HepG2 (cell line): ENCODE results near the gene CNTFR. TPM values are rescaled to one million over a fixed set of nuclear protein-coding genes. Genes with fewer than 3 reads are reported as not detected.

ENCODE experiments used
- CHCHD3 ChIP-seq: sonication (generic); formaldehyde crosslinking; IDR thresholded peaks from 2 replicates; pipeline ENCODE4 v1.8.0; 2022; ENCODE audit warnings: mild to moderate bottlenecking, missing genetic modification reagents, moderate library complexity
- DNMT3B ChIP-seq: conservative IDR thresholded peaks from 2 replicates; pipeline ENCODE4 v1.6.1; 2016; ENCODE audit warnings: missing biosample characterization, control low read depth
- GATAD1 ChIP-seq: IDR thresholded peaks from 2 replicates; pipeline ENCODE4 v1.6.1; 2016; ENCODE audit warnings: missing genetic modification reagents, missing compliant biosample characterization
- HOXD1 ChIP-seq: sonication (generic); formaldehyde crosslinking; IDR thresholded peaks from 2 replicates; pipeline ENCODE4 v1.5.0; 2020; ENCODE audit warnings: missing genetic modification reagents
- KDM1A ChIP-seq: IDR thresholded peaks from 2 replicates; pipeline ENCODE4 v1.6.1; 2016; ENCODE audit warnings: missing compliant biosample characterization
- KDM2A ChIP-seq: sonication (generic); formaldehyde crosslinking; IDR thresholded peaks from 2 replicates; pipeline ENCODE4 v1.4.0; 2020; ENCODE audit warnings: low read depth, missing genetic modification reagents, borderline replicate concordance
- MAFK ChIP-seq, 2 experiments: IDR thresholded peaks in 1 of 2; conservative IDR thresholded peaks in 1 of 2; 2 replicates each; pipeline ENCODE4 v1.6.1; 2011; ENCODE audit warnings: improper control_type of control experiment in 2 of 2, low read length in 2 of 2
- PHF20 ChIP-seq: sonication (generic); formaldehyde crosslinking; IDR thresholded peaks from 2 replicates; pipeline ENCODE4 v1.5.0; 2020; ENCODE audit warnings: mild to moderate bottlenecking, missing genetic modification reagents
- RFXAP ChIP-seq: sonication (generic); formaldehyde crosslinking; IDR thresholded peaks from 2 replicates; pipeline ENCODE4 v1.4.0; 2020; ENCODE audit warnings: missing genetic modification reagents, borderline replicate concordance
- SMARCC2 ChIP-seq: fragments of 450-650 bp; IDR thresholded peaks from 2 replicates; pipeline ENCODE4 v1.6.1; 2017; ENCODE audit warnings: antibody characterized with exemption, mild to moderate bottlenecking
- SOX6 ChIP-seq, 2 experiments: fragments of 450-650 bp in 1 of 2; sonication (generic) in 1 of 2; formaldehyde crosslinking in 1 of 2; IDR thresholded peaks; 2 replicates each; pipeline versions ENCODE4 v1.4.0 to v1.6.1; 2017 to 2020; ENCODE audit warnings: antibody characterized with exemption in 1 of 2, mild to moderate bottlenecking in 1 of 2, missing genetic modification reagents in 1 of 2
- SRSF9 ChIP-seq: fragments of 200-400 bp; formaldehyde crosslinking; IDR thresholded peaks from 2 replicates; pipeline ENCODE4 v1.6.1; 2018; ENCODE audit warnings: borderline replicate concordance, mild to moderate bottlenecking, low read depth, low read length; ENCODE audit not compliant: insufficient read depth, poor library complexity, severe bottlenecking
- TEAD2 ChIP-seq: sonication (generic); formaldehyde crosslinking; IDR thresholded peaks from 2 replicates; pipeline ENCODE4 v1.9.0; 2021; ENCODE audit warnings: missing genetic modification reagents
- TERF1 ChIP-seq: sonication (generic); formaldehyde crosslinking; IDR thresholded peaks from 2 replicates; pipeline ENCODE4 v1.8.0; 2022; ENCODE audit warnings: mild to moderate bottlenecking, missing genetic modification reagents, moderate library complexity
- TFE3 ChIP-seq: IDR thresholded peaks from 2 replicates; pipeline ENCODE4 v1.6.1; 2016
- ZBTB34 ChIP-seq: sonication (generic); formaldehyde crosslinking; IDR thresholded peaks from 2 replicates; pipeline ENCODE4 v1.8.0; 2022; ENCODE audit warnings: mild to moderate bottlenecking, missing genetic modification reagents
- ZFP1 ChIP-seq: IDR thresholded peaks from 2 replicates; pipeline ENCODE4 v1.6.1; 2016
- ZNF143 ChIP-seq: sonication (generic); formaldehyde crosslinking; IDR thresholded peaks from 2 replicates; pipeline ENCODE4 v1.4.0; 2020; ENCODE audit warnings: missing genetic modification reagents
- ZNF329 ChIP-seq: sonication (generic); formaldehyde crosslinking; IDR thresholded peaks from 2 replicates; pipeline ENCODE4 v1.9.0; 2021; ENCODE audit warnings: low read depth, mild to moderate bottlenecking, missing genetic modification reagents
- ZNF451 ChIP-seq: sonication (generic); formaldehyde crosslinking; IDR thresholded peaks from 2 replicates; pipeline ENCODE4 v1.5.0; 2020; ENCODE audit warnings: mild to moderate bottlenecking, missing genetic modification reagents
- ZNF562 ChIP-seq: sonication (generic); formaldehyde crosslinking; IDR thresholded peaks from 2 replicates; pipeline ENCODE4 v1.8.0; 2022; ENCODE audit warnings: missing genetic modification reagents, borderline replicate concordance
- ZNF570 ChIP-seq: sonication (generic); formaldehyde crosslinking; IDR thresholded peaks from 2 replicates; pipeline ENCODE4 v1.4.0; 2020; ENCODE audit warnings: mild to moderate bottlenecking, missing genetic modification reagents, borderline replicate concordance
- ZNF879 ChIP-seq: sonication (generic); formaldehyde crosslinking; IDR thresholded peaks from 2 replicates; pipeline ENCODE4 v1.8.1; 2023; ENCODE audit warnings: missing genetic modification reagents
- ZSCAN25 ChIP-seq: sonication (generic); formaldehyde crosslinking; IDR thresholded peaks from 2 replicates; pipeline ENCODE4 v1.8.0; 2022; ENCODE audit warnings: mild to moderate bottlenecking, missing genetic modification reagents
- polyA plus RNA-seq, 8 experiments: library from polyadenylated mRNA; depleted of rRNA in 3 of 8; stranded (reverse) in 7 of 8; unstranded in 1 of 8; fragments of >200 nt; fragmentation: Illumina TruSeq in 4 of 8; extraction: Trizol in 4 of 8; gene quantifications; 2 replicates each; pipeline versions ENCODE4 v1.2.1 to v1.2.3, GENCODE V29; 2011 to 2016; ENCODE audit warnings: low read depth in 4 of 8, missing spikeins in 1 of 8, mixed read lengths in 1 of 8; ENCODE audit not compliant: insufficient read depth in 1 of 8
- total RNA-seq, 5 experiments: library from RNA; depleted of rRNA; stranded (reverse); fragments of >200 nt; fragmentation: Illumina TruSeq; extraction: Trizol; gene quantifications; 2 replicates each; pipeline ENCODE4 v1.2.3, GENCODE V29; 2016; ENCODE audit warnings: low read depth in 1 of 5
- TF ChIP-seq, protein P1 (sequence below): sonication (generic); formaldehyde crosslinking; IDR thresholded peaks from 2 replicates; pipeline ENCODE4 v1.4.0; 2020; ENCODE audit warnings: mild to moderate bottlenecking, low read depth, missing genetic modification reagents

The CNTFR gene
- total and polyA plus RNA-seq, 2 of the 13 experiments (the other 11 are each of a cell fraction or from before 2014, with no cell fraction given): not detected

GRCh38 chr9:34637356-34638137 is 48.0 kb upstream of the CNTFR start, which contains the start of gene SIGMAR1 (continued):
- TF ChIP-seq TFE3 (CRISPR knock-in tag): peak; percentile 57
- TF ChIP-seq PHF20: peak; percentile 67
- peak; percentile 98 for TF ChIP-seq TERF1 (CRISPR knock-in tag)
- no peak for TF ChIP-seq SRSF9
- TF ChIP-seq HOXD1 (CRISPR knock-in tag): no peak
- TF ChIP-seq ZNF562 (CRISPR knock-in tag): no peak
- peak; percentile 14; the same call in 1 of the 2 replicates for TF ChIP-seq RFXAP
- TF ChIP-seq ZNF451 (CRISPR knock-in tag): no peak
- TF ChIP-seq ZSCAN25 (CRISPR knock-in tag): peak; percentile 27; the same call in 1 of the 2 replicates
- peak; percentile 88 for TF ChIP-seq ZNF879 (CRISPR knock-in tag)
- TF ChIP-seq, protein P1, sequence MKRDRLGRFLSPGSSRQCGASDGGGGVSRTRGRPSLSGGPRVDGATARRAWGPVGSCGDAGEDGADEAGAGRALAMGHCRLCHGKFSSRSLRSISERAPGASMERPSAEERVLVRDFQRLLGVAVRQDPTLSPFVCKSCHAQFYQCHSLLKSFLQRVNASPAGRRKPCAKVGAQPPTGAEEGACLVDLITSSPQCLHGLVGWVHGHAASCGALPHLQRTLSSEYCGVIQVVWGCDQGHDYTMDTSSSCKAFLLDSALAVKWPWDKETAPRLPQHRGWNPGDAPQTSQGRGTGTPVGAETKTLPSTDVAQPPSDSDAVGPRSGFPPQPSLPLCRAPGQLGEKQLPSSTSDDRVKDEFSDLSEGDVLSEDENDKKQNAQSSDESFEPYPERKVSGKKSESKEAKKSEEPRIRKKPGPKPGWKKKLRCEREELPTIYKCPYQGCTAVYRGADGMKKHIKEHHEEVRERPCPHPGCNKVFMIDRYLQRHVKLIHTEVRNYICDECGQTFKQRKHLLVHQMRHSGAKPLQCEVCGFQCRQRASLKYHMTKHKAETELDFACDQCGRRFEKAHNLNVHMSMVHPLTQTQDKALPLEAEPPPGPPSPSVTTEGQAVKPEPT (CRISPR knock-in tag): 0 out of 2 replicates have a peak, but pooled peaks have one; percentile 65
- no peak for TF ChIP-seq SMARCC2
- TF ChIP-seq ZFP1 (CRISPR knock-in tag): no peak
- no peak for TF ChIP-seq TEAD2 (CRISPR knock-in tag)
- TF ChIP-seq SOX6 (IDR thresholded peaks at IDR 0.05): no peak
- TF ChIP-seq SOX6 (CRISPR knock-in tag; IDR thresholded peaks at IDR 0.05): peak; percentile 53; the same call in 1 of the 2 replicates
- 0 out of 2 replicates have a peak, but pooled peaks have one; percentile 44 for TF ChIP-seq ZBTB34 (CRISPR knock-in tag)
- no peak for TF ChIP-seq MAFK (conservative IDR thresholded peaks at IDR 0.05 in 1 of 2, IDR thresholded peaks at IDR 0.05 in 1 of 2; ENCODE audit: low read length in 2 of 2)
- TF ChIP-seq KDM2A: peak; percentile 90
- peak; percentile 42; the same call in 1 of the 2 replicates for TF ChIP-seq DNMT3B (CRISPR knock-in tag)
- TF ChIP-seq GATAD1 (CRISPR knock-in tag): peak; percentile 75
- TF ChIP-seq CHCHD3: peak; percentile 81
- peak; percentile 28; the same call in 1 of the 2 replicates for TF ChIP-seq ZNF143 (CRISPR knock-in tag)
- no peak for TF ChIP-seq ZNF570
- no peak for TF ChIP-seq KDM1A
- TF ChIP-seq ZNF329 (CRISPR knock-in tag): peak; percentile 96
